Measurements from ENCODE around the gene CNOT6L. TPM values are rescaled to one million over a fixed set of nuclear protein-coding genes. Genes with fewer than 3 reads are reported as not detected.
A peak's percentile ranks its signal among the peaks of the same experiment; 100 is the strongest.

Gene CNOT6L
- total and polyA plus RNA-seq, 2 of the 13 experiments (the other 11 are each of a cell fraction or from before 2014, with no cell fraction given), result 7.9 to 13.5 TPM

- TF ChIP-seq NR1H2 (CRISPR knock-in tag; IDR thresholded peaks at IDR 0.05; ENCODE audit: borderline replicate concordance, low read depth) (no peak), SIN3B (IDR thresholded peaks at IDR 0.05; ENCODE audit: low read length) (no peak), REST (IDR thresholded peaks at IDR 0.05; ENCODE audit: borderline replicate concordance in 1 of 2, low read depth in 1 of 2, low read length in 2 of 2) (no peak), BCL6 (CRISPR knock-in tag; IDR thresholded peaks at IDR 0.05) (peak; percentile 13; the same call in 1 of the 2 replicates), BATF2 (CRISPR knock-in tag; IDR thresholded peaks at IDR 0.05) (no peak), ZNF121 (CRISPR knock-in tag; IDR thresholded peaks at IDR 0.05) (no peak), ZNF501 (CRISPR knock-in tag; IDR thresholded peaks at IDR 0.05) (no peak)
Observed at GRCh38 chr4:77818073-77818601, 1.0 kb downstream of the CNOT6L start (continued).
